SW480 (cell line): ENCODE data around the gene EYS.

Experiments used
- DNase-seq: peaks from one replicate; pipeline ENCODE4 v3.0.0-alpha.2; 2016; ENCODE audit warnings: low spot score

The EYS gene

GRCh38 chr6:64721865-64722264, 985.2 kb downstream of the EYS start:
- no peak for DNase-seq

- no peak for DNase-seq
These were observed 989.7 kb downstream of the EYS start for GRCh38 chr6:64717281-64717680.

GRCh38 chr6:64715624-64716023, 991.4 kb downstream of the EYS start:
- DNase-seq: no peak

GRCh38 chr6:64714073-64714472, 993.0 kb downstream of the EYS start:
- DNase-seq: no peak

GRCh38 chr6:64713175-64713574, 993.9 kb downstream of the EYS start:
- no peak for DNase-seq

GRCh38 chr6:64712606-64713005, 994.4 kb downstream of the EYS start:
- no peak for DNase-seq

GRCh38 chr6:64703922-64704321, 1003.1 kb downstream of the EYS start:
- no peak for DNase-seq

- DNase-seq: no peak
These were observed 1011.0 kb downstream of the EYS start for GRCh38 chr6:64696053-64696452.

GRCh38 chr6:64694356-64694755, 1012.7 kb downstream of the EYS start:
- DNase-seq: no peak

GRCh38 chr6:64691064-64691463, 1016.0 kb downstream of the EYS start:
- no peak for DNase-seq

- DNase-seq: no peak
These were observed 1021.6 kb downstream of the EYS start for GRCh38 chr6:64685401-64685800.

- DNase-seq: peak; percentile 22
These were observed 1023.3 kb downstream of the EYS start for GRCh38 chr6:64683682-64684081.

- DNase-seq: no peak
These were observed 1025.4 kb downstream of the EYS start for GRCh38 chr6:64681416-64682160.

GRCh38 chr6:64680446-64680845, 1026.6 kb downstream of the EYS start:
- no peak for DNase-seq

- DNase-seq: no peak
These were observed 1027.6 kb downstream of the EYS start for GRCh38 chr6:64679416-64679815.

- no peak for DNase-seq
These were observed 1034.4 kb downstream of the EYS start for GRCh38 chr6:64672651-64673050.

- DNase-seq: no peak
These were observed 1034.9 kb downstream of the EYS start for GRCh38 chr6:64672131-64672530.

GRCh38 chr6:64665137-64665536, 1041.9 kb downstream of the EYS start:
- no peak for DNase-seq

GRCh38 chr6:64664480-64664879, 1042.5 kb downstream of the EYS start:
- no peak for DNase-seq

- no peak for DNase-seq
These were observed 1063.0 kb downstream of the EYS start for GRCh38 chr6:64644024-64644423.

- no peak for DNase-seq
These were observed 1076.1 kb downstream of the EYS start for GRCh38 chr6:64630901-64631300.

GRCh38 chr6:64622944-64623343, 1084.1 kb downstream of the EYS start:
- DNase-seq: no peak

- no peak for DNase-seq
These were observed 1104.0 kb downstream of the EYS start for GRCh38 chr6:64602993-64603392.

- no peak for DNase-seq
These were observed 1115.4 kb downstream of the EYS start for GRCh38 chr6:64591676-64592036.
